ENCODE results near the gene TMC1. TPM values are rescaled to one million over a fixed set of nuclear protein-coding genes. Genes with fewer than 3 reads are reported as not detected.
A peak's percentile ranks its signal among the peaks of the same experiment; 100 is the strongest.
"Not testable (repeated sequence)": the region's sequence is repeated elsewhere in the genome, so short reads cannot be mapped to it uniquely, and the experiment has no call there.

TMC1 gene
- total RNA-seq (2016; rRNA removed; fragmentation: Illumina TruSeq; extraction: Trizol): 0.02 TPM in 1 of 2 replicates, not detected in the other
- total RNA-seq (2016; cell fraction: cytosol; rRNA removed; fragmentation: Illumina TruSeq; extraction: Trizol; ENCODE audit: low read depth): not detected in 2 replicates
- 0.04 TPM in 1 of 2 replicates, not detected in the other for total RNA-seq (2016; cell fraction: insoluble cytoplasmic fraction; rRNA removed; fragmentation: Illumina TruSeq; extraction: Trizol)
- not detected in 2 replicates for total RNA-seq (2016; cell fraction: membrane; rRNA removed; fragmentation: Illumina TruSeq; extraction: Trizol)
- total RNA-seq (2016; cell fraction: nucleus; rRNA removed; fragmentation: Illumina TruSeq; extraction: Trizol): 0.09 TPM in 1 of 2 replicates, not detected in the other
- polyA plus RNA-seq (2011; rRNA removed): 0.03 TPM in 1 of 2 replicates, not detected in the other
- polyA plus RNA-seq (2011; cell fraction: cytosol; rRNA removed): not detected in 2 replicates
- polyA plus RNA-seq (2011; cell fraction: nucleus; rRNA removed): not detected in 2 replicates
- polyA plus RNA-seq (2012): not detected in 2 replicates
- polyA plus RNA-seq (2016; cell fraction: cytosol; fragmentation: Illumina TruSeq; extraction: Trizol; ENCODE audit: low read depth): not detected in 2 replicates
- polyA plus RNA-seq (2016; cell fraction: insoluble cytoplasmic fraction; fragmentation: Illumina TruSeq; extraction: Trizol; ENCODE audit: low read depth): not detected in 2 replicates
- polyA plus RNA-seq (2016; cell fraction: membrane; fragmentation: Illumina TruSeq; extraction: Trizol; ENCODE audit: low read depth): 0.03 TPM in 1 of 2 replicates, not detected in the other
- not detected in 2 replicates for polyA plus RNA-seq (2016; cell fraction: nucleus; fragmentation: Illumina TruSeq; extraction: Trizol; ENCODE audit: insufficient read depth, low read depth)
- not detected in 2 replicates for polyA minus RNA-seq (2011; rRNA and poly(A)+ RNA removed; ENCODE audit: low replicate concordance)
- not detected in 2 replicates for polyA minus RNA-seq (2011; cell fraction: cytosol; rRNA and poly(A)+ RNA removed)
- not detected in 2 replicates for polyA minus RNA-seq (2011; cell fraction: nucleus; rRNA and poly(A)+ RNA removed)
- percentile 2 among the genes with signal in this experiment for Bru-seq, nascent RNA
- BruChase-seq, experiment 1, labeled RNA remaining after a 6-hour chase: percentile 2 among the genes with signal in this experiment
- percentile 2 among the genes with signal in this experiment for BruChase-seq, experiment 2, labeled RNA remaining after a 2-hour chase
- long read RNA-seq, experiment 1: 0 reads
- long read RNA-seq, experiment 2: 0 reads

DNA sequence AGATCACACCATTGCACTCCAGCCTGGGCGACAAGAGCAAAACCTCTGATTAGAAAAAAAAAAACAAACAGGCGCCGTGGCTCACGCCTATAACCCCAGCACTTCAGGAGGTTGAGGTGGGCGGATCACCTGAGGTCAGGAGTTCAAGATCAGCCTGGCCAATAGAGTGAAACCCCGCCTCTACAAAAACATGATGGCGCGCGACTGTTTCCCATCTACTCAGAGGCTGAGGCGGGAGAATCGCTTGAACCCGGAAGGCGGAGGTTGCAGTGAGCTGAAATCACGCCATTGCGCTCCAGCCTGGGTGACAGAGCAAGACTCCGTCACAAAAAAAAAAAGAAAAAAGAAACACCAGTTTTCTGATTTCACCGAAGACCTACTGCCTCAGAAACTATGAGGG, at the start of gene TMC1:
TMC1 (plus strand) TSS at position 193 of the 400 bp plus-strand sequence. CDS start 127,041 bp downstream, outside the sequence.
- H3K36me3 ChIP-seq (replicated peaks in 1 of 2; ENCODE audit: control insufficient read depth in 1 of 2, insufficient read depth in 2 of 2, low read length in 2 of 2); intact Hi-C loops (cut with micrococcal nuclease; ENCODE audit: unreplicated experiment); H3K4me1 ChIP-seq (ENCODE audit: insufficient read depth, low read length); H3K4me3 ChIP-seq (replicated peaks in 1 of 3; ENCODE audit: insufficient read depth in 1 of 3, low read depth in 2 of 3, low read length in 3 of 3); in situ Hi-C loops (cut with HindIII; ENCODE audit: extremely low pct_ligation_motif_present, low pct_unique_long_range_greater_than_20kb); H3K27ac ChIP-seq (ENCODE audit: extremely low read length, insufficient read depth, low read length); H2AFZ ChIP-seq (ENCODE audit: low read length); BruUV-seq (replicated peaks); H3K9ac ChIP-seq (ENCODE audit: insufficient read depth, low read depth, low read length); H3K4me2 ChIP-seq (ENCODE audit: low read depth, low read length); CTCF ChIA-PET (ENCODE audit: low intra/inter-chr PET ratio, low total read pairs); FAIRE-seq; POLR2A ChIA-PET; H4K20me1 ChIP-seq (ENCODE audit: insufficient read depth, low read length); DNase-seq (ENCODE audit: low spot score); ATAC-seq; H3K27me3 ChIP-seq (ENCODE audit: control insufficient read depth in 1 of 2, insufficient read depth in 2 of 2, low read length in 2 of 2); H3K79me2 ChIP-seq (ENCODE audit: insufficient read depth, low read length); H3K9me3 ChIP-seq (ENCODE audit: low read length): not testable (repeated sequence)
- WGBS (ENCODE audit: low lambda C conversion rate): 70% methylated on average over 17 of the region's 17 CpGs

DNA sequence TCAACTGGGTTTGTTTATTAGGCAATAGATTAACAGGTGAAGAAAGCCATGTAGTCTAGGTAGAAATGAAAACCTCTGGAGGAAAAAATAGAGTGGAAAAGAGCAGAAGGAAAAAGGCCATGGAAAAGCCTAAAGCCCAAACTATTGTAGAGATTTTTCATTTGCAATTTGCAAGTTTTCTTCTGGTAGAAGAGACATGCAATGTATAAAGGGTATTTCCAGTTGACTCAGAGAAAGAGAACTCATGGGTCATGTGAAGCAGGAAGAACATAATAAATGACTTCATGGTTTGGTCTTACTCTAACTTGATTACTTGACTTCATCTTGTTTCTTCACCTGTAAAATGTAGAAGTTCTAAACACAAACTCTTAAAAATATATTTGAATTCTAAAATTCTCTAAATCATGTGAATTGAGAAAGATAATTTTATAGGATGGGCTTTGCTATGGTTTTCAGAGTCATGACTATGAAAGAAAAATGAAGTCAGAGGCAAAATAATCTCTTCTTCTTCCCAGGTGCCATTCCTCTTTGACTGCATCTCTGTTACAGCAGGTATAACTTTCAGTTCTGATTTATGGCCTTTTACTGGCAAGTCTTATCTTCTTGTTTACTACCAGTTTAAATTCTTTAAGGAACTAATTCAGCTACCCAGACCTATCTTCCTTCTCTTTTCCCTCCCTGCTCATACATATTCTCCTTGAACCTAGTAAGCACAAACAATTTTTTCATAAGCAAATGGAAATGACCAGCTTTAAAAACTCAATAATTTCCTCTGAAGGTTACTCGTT, 47.7 kb upstream of the TMC1 start:
- no peak for FAIRE-seq
- H3K9me3 ChIP-seq (ENCODE audit: low read length): no peaks in the 10 kb centered on the region
- TF ChIP-seq, protein P1, sequence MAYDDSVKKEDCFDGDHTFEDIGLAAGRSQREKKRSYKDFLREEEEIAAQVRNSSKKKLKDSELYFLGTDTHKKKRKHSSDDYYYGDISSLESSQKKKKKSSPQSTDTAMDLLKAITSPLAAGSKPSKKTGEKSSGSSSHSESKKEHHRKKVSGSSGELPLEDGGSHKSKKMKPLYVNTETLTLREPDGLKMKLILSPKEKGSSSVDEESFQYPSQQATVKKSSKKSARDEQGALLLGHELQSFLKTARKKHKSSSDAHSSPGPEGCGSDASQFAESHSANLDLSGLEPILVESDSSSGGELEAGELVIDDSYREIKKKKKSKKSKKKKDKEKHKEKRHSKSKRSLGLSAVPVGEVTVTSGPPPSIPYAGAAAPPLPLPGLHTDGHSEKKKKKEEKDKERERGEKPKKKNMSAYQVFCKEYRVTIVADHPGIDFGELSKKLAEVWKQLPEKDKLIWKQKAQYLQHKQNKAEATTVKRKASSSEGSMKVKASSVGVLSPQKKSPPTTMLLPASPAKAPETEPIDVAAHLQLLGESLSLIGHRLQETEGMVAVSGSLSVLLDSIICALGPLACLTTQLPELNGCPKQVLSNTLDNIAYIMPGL (CRISPR knock-in tag; IDR thresholded peaks at IDR 0.05; ENCODE audit: borderline replicate concordance in 1 of 2, low read depth in 1 of 2): no peak
- no peaks in the 10 kb centered on the region for H3K79me2 ChIP-seq (ENCODE audit: insufficient read depth, low read length)
- no peaks in the 10 kb centered on the region for H3K27me3 ChIP-seq (ENCODE audit: control insufficient read depth in 1 of 2, insufficient read depth in 2 of 2, low read length in 2 of 2)
- no TSS peak for BruUV-seq (replicated peaks)
- ATAC-seq: no peak
- DNase-seq (ENCODE audit: low spot score): no peak
- no peak overlapping the region for H2AFZ ChIP-seq (ENCODE audit: low read length)
- H4K20me1 ChIP-seq (ENCODE audit: insufficient read depth, low read length): no peaks in the 10 kb centered on the region
- no peak overlapping the region for H3K4me3 ChIP-seq (replicated peaks in 1 of 3; ENCODE audit: insufficient read depth in 1 of 3, low read depth in 2 of 3, low read length in 3 of 3)
- no peaks in the 10 kb centered on the region for H3K36me3 ChIP-seq (replicated peaks in 1 of 2; ENCODE audit: control insufficient read depth in 1 of 2, insufficient read depth in 2 of 2, low read length in 2 of 2)
- ChIA-PET CTCF (ENCODE audit: low intra/inter-chr PET ratio, low total read pairs) (no interaction called here), POLR2A (no interaction called here)
- no peak overlapping the region for H3K4me2 ChIP-seq (ENCODE audit: low read depth, low read length)
- H3K4me1 ChIP-seq (ENCODE audit: insufficient read depth, low read length): peaks cover 19% of the 10 kb centered on the region
- in situ Hi-C loops (cut with HindIII; ENCODE audit: extremely low pct_ligation_motif_present, low pct_unique_long_range_greater_than_20kb): no loop called here
- no peak overlapping the region for H3K27ac ChIP-seq (ENCODE audit: extremely low read length, insufficient read depth, low read length)
- 6% methylated on average over 1 of the region's 1 CpG for WGBS (ENCODE audit: low lambda C conversion rate)
- intact Hi-C loops (cut with micrococcal nuclease; ENCODE audit: unreplicated experiment): loop anchor here (10.0 kb wide), 1 partner anchor 1551 kb away; no protein-coding TSS in a partner anchor
- H3K9ac ChIP-seq (ENCODE audit: insufficient read depth, low read depth, low read length): no peak overlapping the region

Measured in HepG2 (cell line).